Esophagus squamous epithelium (tissue), 5 donors: ENCODE data around the gene PRAC1. TPM values are rescaled to one million over a fixed set of nuclear protein-coding genes. Genes with fewer than 3 reads are reported as not detected.
A peak's percentile ranks its signal among the peaks of the same experiment; 100 is the strongest.

Experiments
- DNase-seq: peaks from one replicate; lab custom pipeline; 2025; lab: John Stamatoyannopoulos, UW
- H3K27ac ChIP-seq, 4 donors: fragments of 200-600 bp; sonication (generic); one replicate each; pipeline ENCODE4 v1.5.1; 2016 to 2019; ENCODE audit warnings: mild to moderate bottlenecking in 1 of 4
- H3K27me3 ChIP-seq, 4 donors: fragments of 200-600 bp; sonication (generic); 1 replicate in 3 of 4; 2 replicates in 1 of 4; pipeline versions ENCODE4 v1.5.1 to v1.6.0; 2017 to 2021; ENCODE audit warnings: antibody characterized with exemption in 1 of 4
- H3K36me3 ChIP-seq, 3 donors: fragments of 200-600 bp; sonication (generic); one replicate each; pipeline ENCODE4 v1.5.1; 2016 to 2019
- H3K4me1 ChIP-seq, 3 donors: fragments of 200-600 bp; sonication (generic); one replicate each; pipeline ENCODE4 v1.5.1; 2017 to 2019
- H3K4me3 ChIP-seq, 4 donors: fragments of 200-600 bp; sonication (generic); 1 replicate in 3 of 4; 2 replicates in 1 of 4; pipeline ENCODE4 v1.5.1; 2016 to 2019; ENCODE audit warnings: mild to moderate bottlenecking in 2 of 4, moderate library complexity in 1 of 4
- H3K9me3 ChIP-seq, 3 donors: fragments of 200-600 bp; sonication (generic); one replicate each; pipeline ENCODE4 v1.5.1; 2016 to 2019
- CTCF ChIP-seq, 6 experiments: fragments of 450-650 bp in 4 of 6; fragments of 200-600 bp in 2 of 6; sonication (generic) in 2 of 6; IDR thresholded peaks; one replicate each; pipeline ENCODE4 v1.5.1; 2016 to 2019; ENCODE audit warnings: antibody characterized with exemption in 6 of 6, mild to moderate bottlenecking in 4 of 6, moderate library complexity in 4 of 6
- POLR2A ChIP-seq, 4 donors: fragments of 450-650 bp; IDR thresholded peaks; one replicate each; pipeline ENCODE4 v1.6.1; 2017; ENCODE audit warnings: antibody characterized with exemption in 4 of 4, mild to moderate bottlenecking in 4 of 4, moderate library complexity in 3 of 4
- WGBS, 2 donors: methylation state at CpG; one replicate each; pipeline ENCODE4 v1.1.5; 2018; 5-methylcytosine and 5-hydroxymethylcytosine counted together
- intact Hi-C: fragments of 100-400 bp; cut with DNase I; formaldehyde crosslinking; loops from one replicate; pipeline ENCODE4 v1.15.0; 2022
- total RNA-seq, 4 donors: library from RNA; depleted of rRNA; stranded (reverse); fragments of >200 nt; gene quantifications; one replicate each; pipeline ENCODE4 v1.1.0, GENCODE V29; 2016
- donor health status: DM: yes; HTN: yes; CAD: no.

Gene PRAC1
- total RNA-seq, 4 donors from 2014 or later, result not detected

DNA sequence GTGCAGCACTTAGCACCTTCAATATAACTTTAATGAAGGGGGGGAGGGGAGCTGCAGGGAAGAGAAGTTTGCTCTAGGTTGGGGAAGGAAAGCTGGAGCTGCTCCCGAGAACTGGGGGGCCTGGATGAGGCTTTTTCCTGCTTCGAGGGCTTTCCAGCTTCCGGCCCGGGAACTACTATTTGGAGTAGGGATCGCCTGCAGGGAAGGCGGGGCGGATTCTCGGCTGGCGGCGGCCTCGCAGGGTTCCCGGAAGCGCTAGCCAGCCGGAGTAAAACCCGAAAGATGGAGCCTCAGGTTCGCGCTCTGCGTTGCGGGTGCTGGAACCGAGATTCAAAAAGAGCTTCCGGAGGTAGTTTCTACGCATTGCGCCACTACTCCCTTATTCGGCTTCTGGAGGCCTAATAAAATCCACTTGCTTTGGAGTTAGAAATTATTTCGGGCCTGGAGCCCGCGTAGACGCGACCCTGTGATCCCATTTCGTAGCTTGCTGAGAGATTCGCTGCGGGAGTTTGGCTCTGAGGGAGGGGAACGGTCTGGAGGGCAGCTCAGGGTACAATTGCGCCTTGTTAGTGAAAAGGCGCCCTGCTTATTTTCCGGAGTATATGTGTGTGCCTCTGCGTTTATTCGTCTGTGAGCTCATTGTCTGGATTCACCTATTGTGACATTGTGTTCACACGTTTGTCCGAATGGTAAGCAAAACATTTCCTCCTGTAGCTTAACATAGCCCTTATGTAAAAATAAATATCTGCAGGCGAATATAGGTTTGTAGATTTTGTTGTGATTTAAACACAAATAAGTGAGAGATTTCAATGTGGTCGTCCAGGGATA lies 1.3 kb upstream of the PRAC1 start:
- intact Hi-C loops, result loop anchor here (5.0 kb wide), 1 partner anchor 154 kb away; no protein-coding TSS in a partner anchor
- peaks cover 69 to 100% (median 93%) of the 10 kb centered on the region in 4 donors for H3K27me3 ChIP-seq

DNA sequence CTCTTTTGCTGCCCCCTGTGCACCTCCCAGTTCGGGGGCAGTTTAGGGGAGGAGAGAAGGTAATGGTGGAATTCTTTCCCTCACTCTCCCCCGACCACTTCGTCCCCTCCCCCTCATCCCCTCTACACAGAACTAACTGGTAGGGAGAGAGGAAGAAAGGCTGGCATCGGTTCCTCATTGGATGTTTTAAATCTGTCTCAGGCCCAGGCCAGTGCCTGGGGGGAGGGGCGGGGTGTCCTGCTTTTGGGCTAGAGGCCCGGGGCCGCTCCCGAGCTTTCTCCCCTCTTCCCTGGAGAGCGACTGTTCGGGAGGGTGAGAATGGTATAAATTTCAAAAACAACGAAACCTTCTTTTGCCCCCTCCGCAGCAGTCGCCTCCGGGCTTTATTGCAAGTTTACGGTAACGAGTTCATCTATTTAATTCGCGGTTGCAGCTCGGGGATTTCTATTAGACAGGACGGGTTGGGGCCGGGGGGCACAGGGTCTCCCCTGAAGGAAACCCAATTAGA lies 651 bp upstream of the PRAC1 start, which contains the start of gene PRAC2:
Gene PRAC2, plus strand, starts transcription at position 271 of the 508 bp plus-strand sequence. CDS start 1,226 bp downstream, outside the sequence.
- TF ChIP-seq POLR2A (IDR thresholded peaks at IDR 0.05) (no peak), CTCF (IDR thresholded peaks at IDR 0.05) (no peak)
- Histone ChIP-seq H3K4me1 (peaks cover 10 to 50% (median 36%) of the 10 kb centered on the region in 3 donors), H3K9me3 (no peaks in the 10 kb centered on the region), H3K4me3 (peak within 1 kb of the TSS in 1 of 4 donors; percentile 40), H3K27ac (no peak within 1 kb of the TSS), H3K36me3 (no peaks in the 10 kb centered on the region), H3K27me3 (peaks cover 69 to 100% (median 93%) of the 10 kb centered on the region in 4 donors)
- intact Hi-C loops, result loop anchor here (5.0 kb wide), 1 partner anchor 154 kb away; no protein-coding TSS in a partner anchor
- 4 to 6% methylated on average over 9 of the region's 21 CpGs for WGBS, 2 donors
- DNase-seq, result no peak

More for the DNA sequence above, 1.3 kb upstream of the PRAC1 start:
- no peaks in the 10 kb centered on the region for H3K9me3 ChIP-seq
- H3K36me3 ChIP-seq, result no peaks in the 10 kb centered on the region
- whole genome bisulfite sequencing, 2 donors, result 16% methylated on average over 19 to 41 of the region's 42 CpGs
- H3K4me3 ChIP-seq, result peak overlapping the region in 1 of 4 donors; percentile 40
- no peak for DNase-seq
- peaks cover 10 to 52% (median 38%) of the 10 kb centered on the region in 3 donors for H3K4me1 ChIP-seq
- H3K27ac ChIP-seq, result no peak overlapping the region
- TF ChIP-seq CTCF (IDR thresholded peaks at IDR 0.05) (no peak), POLR2A (IDR thresholded peaks at IDR 0.05) (no peak)

GRCh38 chr17:48721009-48721402 lies 1.3 kb downstream of the PRAC1 start:
- no peak for TF ChIP-seq CTCF (IDR thresholded peaks at IDR 0.05)
- no peak for TF ChIP-seq POLR2A (IDR thresholded peaks at IDR 0.05)
- no peak overlapping the region for H3K27ac ChIP-seq
- 50 to 79% methylated on average over 1 of the region's 1 CpG for WGBS, 2 donors
- no peaks in the 10 kb centered on the region for H3K36me3 ChIP-seq
- no peaks in the 10 kb centered on the region for H3K9me3 ChIP-seq
- no peak for DNase-seq
- intact Hi-C loops, result loop anchor here (5.0 kb wide), 1 partner anchor 156 kb away; no protein-coding TSS in a partner anchor
- peaks cover 10 to 50% (median 36%) of the 10 kb centered on the region in 3 donors for H3K4me1 ChIP-seq
- H3K27me3 ChIP-seq, result peaks cover 67 to 100% (median 89%) of the 10 kb centered on the region in 4 donors
- H3K4me3 ChIP-seq, result no peak overlapping the region

- Histone ChIP-seq H3K4me1 (peaks cover 10 to 48% (median 36%) of the 10 kb centered on the region in 3 donors), H3K9me3 (no peaks in the 10 kb centered on the region), H3K27me3 (peaks cover 66 to 100% (median 87%) of the 10 kb centered on the region in 4 donors), H3K36me3 (no peaks in the 10 kb centered on the region), H3K4me3 (no peak overlapping the region), H3K27ac (no peak overlapping the region)
- TF ChIP-seq POLR2A (IDR thresholded peaks at IDR 0.05) (no peak), CTCF (IDR thresholded peaks at IDR 0.05) (no peak)
- intact Hi-C loops, result loop anchor here (5.0 kb wide), 1 partner anchor 157 kb away; no protein-coding TSS in a partner anchor
- no peak for DNase-seq
- WGBS, 2 donors, result 27 to 36% methylated on average over 8 to 9 of the region's 11 CpGs
Observed at GRCh38 chr17:48720266-48721008, 1.9 kb downstream of the PRAC1 start.
